Memory B cell (primary cell): ENCODE data around the gene SRGAP1.
"Not testable (repeated sequence)": the region's sequence is repeated elsewhere in the genome, so short reads cannot be mapped to it uniquely, and the experiment has no call there.

Source experiments
- ATAC-seq: fragments of 150-1000 bp; cut with Tn5 transposase; 2 replicates; pipeline ENCODE4 v1.10.0; 2021; ENCODE audit warnings: low read depth, mild to moderate bottlenecking, moderate library complexity
- DNase-seq, 2 donors: peaks; one replicate each; pipeline ENCODE4 v3.0.0; 2022; ENCODE audit warnings: low spot score in 2 of 2
- H3K27ac Mint-ChIP-seq: one replicate; pipeline ENCODE4 v1.8.0; 2022; ENCODE audit warnings: mild to moderate bottlenecking, moderate library complexity, mixed read lengths
- H3K27me3 Mint-ChIP-seq: one replicate; pipeline ENCODE4 v1.8.0; 2022; ENCODE audit warnings: mixed read lengths
- H3K36me3 Mint-ChIP-seq: one replicate; pipeline ENCODE4 v1.8.0; 2022; ENCODE audit warnings: mild to moderate bottlenecking, mixed read lengths
- H3K4me1 Mint-ChIP-seq: one replicate; pipeline ENCODE4 v1.8.0; 2022; ENCODE audit warnings: mixed read lengths
- H3K4me3 Mint-ChIP-seq: one replicate; pipeline ENCODE4 v1.8.0; 2022; ENCODE audit warnings: mild to moderate bottlenecking, moderate library complexity, mixed read lengths
- H3K9me3 Mint-ChIP-seq: one replicate; pipeline ENCODE4 v1.8.0; 2022; ENCODE audit warnings: mixed read lengths

Gene SRGAP1

GRCh38 chr12:64029013-64029857, 184.7 kb downstream of the SRGAP1 start:
- Mint-ChIP-seq H3K27me3 (no peaks in the 10 kb centered on the region), H3K27ac (no peak overlapping the region), H3K9me3 (no peaks in the 10 kb centered on the region), H3K36me3 (no peaks in the 10 kb centered on the region), H3K4me3 (no peak overlapping the region), H3K4me1 (no peaks in the 10 kb centered on the region)
- ATAC-seq: no peak
- DNase-seq: no peak

- Mint-ChIP-seq H3K36me3 (no peaks in the 10 kb centered on the region), H3K27me3 (no peaks in the 10 kb centered on the region), H3K4me1 (no peaks in the 10 kb centered on the region), H3K9me3 (no peaks in the 10 kb centered on the region), H3K27ac (no peak overlapping the region), H3K4me3 (no peak overlapping the region)
- no peak for ATAC-seq
- DNase-seq: no peak
Measured at GRCh38 chr12:64030155-64030554, 185.7 kb downstream of the SRGAP1 start.

GRCh38 chr12:64034056-64034455, 189.6 kb downstream of the SRGAP1 start:
- H3K27ac Mint-ChIP-seq, H3K4me1 Mint-ChIP-seq, H3K27me3 Mint-ChIP-seq, ATAC-seq, H3K9me3 Mint-ChIP-seq, H3K4me3 Mint-ChIP-seq, DNase-seq, H3K36me3 Mint-ChIP-seq: not testable (repeated sequence)

GRCh38 chr12:64034901-64035576, 190.5 kb downstream of the SRGAP1 start:
- no peak for DNase-seq
- no peak for ATAC-seq
- Mint-ChIP-seq H3K9me3 (peaks cover 3% of the 10 kb centered on the region), H3K27ac (no peak overlapping the region), H3K4me1 (no peaks in the 10 kb centered on the region), H3K36me3 (no peaks in the 10 kb centered on the region), H3K27me3 (peaks cover 1% of the 10 kb centered on the region), H3K4me3 (no peak overlapping the region)

GRCh38 chr12:64036414-64036813, 191.9 kb downstream of the SRGAP1 start:
- Mint-ChIP-seq H3K27ac (no peak overlapping the region), H3K36me3 (no peaks in the 10 kb centered on the region), H3K9me3 (peaks cover 3% of the 10 kb centered on the region), H3K4me1 (no peaks in the 10 kb centered on the region), H3K4me3 (no peak overlapping the region), H3K27me3 (peaks cover 1% of the 10 kb centered on the region)
- DNase-seq (no peak), ATAC-seq (no peak)

- Mint-ChIP-seq H3K9me3 (peaks cover 3% of the 10 kb centered on the region), H3K36me3 (no peaks in the 10 kb centered on the region), H3K4me3 (no peak overlapping the region), H3K4me1 (no peaks in the 10 kb centered on the region), H3K27me3 (peaks cover 2% of the 10 kb centered on the region), H3K27ac (no peak overlapping the region)
- ATAC-seq (no peak), DNase-seq (no peak)
Measured at GRCh38 chr12:64039281-64039871, 194.9 kb downstream of the SRGAP1 start.

GRCh38 chr12:64042911-64043310, 198.4 kb downstream of the SRGAP1 start:
- Mint-ChIP-seq H3K27ac (no peak overlapping the region), H3K36me3 (no peaks in the 10 kb centered on the region), H3K27me3 (peaks cover 3% of the 10 kb centered on the region), H3K9me3 (no peaks in the 10 kb centered on the region), H3K4me3 (no peak overlapping the region), H3K4me1 (no peaks in the 10 kb centered on the region)
- ATAC-seq: no peak
- DNase-seq: no peak

GRCh38 chr12:64044191-64044590, 199.7 kb downstream of the SRGAP1 start:
- H3K4me3 Mint-ChIP-seq: no peak overlapping the region

GRCh38 chr12:64051057-64051456, 206.6 kb downstream of the SRGAP1 start:
- peaks cover 6% of the 10 kb centered on the region for H3K9me3 Mint-ChIP-seq
- no peak for ATAC-seq
- peaks cover 5% of the 10 kb centered on the region for H3K27me3 Mint-ChIP-seq
- no peaks in the 10 kb centered on the region for H3K4me1 Mint-ChIP-seq
- H3K4me3 Mint-ChIP-seq: no peak overlapping the region
- no peak for DNase-seq
- H3K36me3 Mint-ChIP-seq: no peaks in the 10 kb centered on the region
- H3K27ac Mint-ChIP-seq: no peak overlapping the region

More at GRCh38 chr12:64044191-64044590, 199.7 kb downstream of the SRGAP1 start:
- DNase-seq: no peak
- Mint-ChIP-seq H3K36me3 (no peaks in the 10 kb centered on the region), H3K27ac (no peak overlapping the region), H3K4me1 (no peaks in the 10 kb centered on the region), H3K27me3 (peaks cover 3% of the 10 kb centered on the region), H3K9me3 (no peaks in the 10 kb centered on the region)
- ATAC-seq: no peak

- DNase-seq (no peak), ATAC-seq (no peak)
- H3K27me3 Mint-ChIP-seq: peaks cover 6% of the 10 kb centered on the region
- H3K9me3 Mint-ChIP-seq: peaks cover 7% of the 10 kb centered on the region
- H3K4me1 Mint-ChIP-seq: no peaks in the 10 kb centered on the region
- H3K27ac Mint-ChIP-seq: no peak overlapping the region
- no peak overlapping the region for H3K4me3 Mint-ChIP-seq
- H3K36me3 Mint-ChIP-seq: no peaks in the 10 kb centered on the region
Measured at GRCh38 chr12:64053117-64053516, 208.6 kb downstream of the SRGAP1 start.

GRCh38 chr12:64054079-64054520, 209.6 kb downstream of the SRGAP1 start:
- peaks cover 7% of the 10 kb centered on the region for H3K9me3 Mint-ChIP-seq

GRCh38 chr12:64056741-64057140, 212.2 kb downstream of the SRGAP1 start:
- no peaks in the 10 kb centered on the region for H3K36me3 Mint-ChIP-seq
- H3K4me3 Mint-ChIP-seq: no peak overlapping the region
- H3K4me1 Mint-ChIP-seq: no peaks in the 10 kb centered on the region

More at GRCh38 chr12:64054079-64054520, 209.6 kb downstream of the SRGAP1 start:
- H3K27me3 Mint-ChIP-seq: peaks cover 6% of the 10 kb centered on the region
- H3K4me1 Mint-ChIP-seq: no peaks in the 10 kb centered on the region
- ATAC-seq: no peak
- no peak overlapping the region for H3K27ac Mint-ChIP-seq
- DNase-seq: no peak
- H3K36me3 Mint-ChIP-seq: no peaks in the 10 kb centered on the region
- no peak overlapping the region for H3K4me3 Mint-ChIP-seq

GRCh38 chr12:64057706-64058105, 213.2 kb downstream of the SRGAP1 start:
- DNase-seq (no peak), ATAC-seq (no peak)
- Mint-ChIP-seq H3K27ac (no peak overlapping the region), H3K4me1 (no peaks in the 10 kb centered on the region), H3K4me3 (no peak overlapping the region), H3K27me3 (peaks cover 8% of the 10 kb centered on the region), H3K36me3 (no peaks in the 10 kb centered on the region), H3K9me3 (peaks cover 6% of the 10 kb centered on the region)

More at GRCh38 chr12:64056741-64057140, 212.2 kb downstream of the SRGAP1 start:
- ATAC-seq (no peak), DNase-seq (no peak)
- Mint-ChIP-seq H3K27ac (no peak overlapping the region), H3K27me3 (peaks cover 6% of the 10 kb centered on the region), H3K9me3 (peaks cover 6% of the 10 kb centered on the region)

GRCh38 chr12:64058541-64059265, 214.2 kb downstream of the SRGAP1 start:
- Mint-ChIP-seq H3K4me1 (no peaks in the 10 kb centered on the region), H3K4me3 (no peak overlapping the region), H3K9me3 (peaks cover 6% of the 10 kb centered on the region), H3K27me3 (peaks cover 9% of the 10 kb centered on the region), H3K27ac (no peak overlapping the region), H3K36me3 (no peaks in the 10 kb centered on the region)
- ATAC-seq (no peak), DNase-seq (no peak)
